Ascending aorta (tissue), 2 donors: ENCODE measurements around the gene FLNB. TPM values are rescaled to one million over a fixed set of nuclear protein-coding genes. Genes with fewer than 3 reads are reported as not detected.

Experiments
- DNase-seq, 2 donors: peaks; one replicate each; pipeline ENCODE4 v3.0.0-alpha.2; 2019; ENCODE audit warnings: low spot score in 2 of 2
- H3K27ac ChIP-seq, 2 donors: fragments of 200-600 bp; sonication (generic); one replicate each; pipeline ENCODE4 v1.5.1; 2016 to 2017; ENCODE audit warnings: mild to moderate bottlenecking in 1 of 2
- H3K27me3 ChIP-seq: fragments of 200-600 bp; sonication (generic); one replicate; pipeline ENCODE4 v1.5.1; 2017
- H3K36me3 ChIP-seq, 2 donors: fragments of 200-600 bp; sonication (generic); one replicate each; pipeline ENCODE4 v1.5.1; 2016
- H3K4me1 ChIP-seq, 2 donors: fragments of 200-600 bp; sonication (generic); one replicate each; pipeline ENCODE4 v1.5.1; 2016 to 2017; ENCODE audit warnings: mild to moderate bottlenecking in 1 of 2
- H3K4me3 ChIP-seq, 2 donors: fragments of 200-600 bp; sonication (generic); one replicate each; pipeline ENCODE4 v1.5.1; 2016 to 2017; ENCODE audit warnings: mild to moderate bottlenecking in 1 of 2
- H3K9me3 ChIP-seq, 2 donors: fragments of 200-600 bp; sonication (generic); one replicate each; pipeline ENCODE4 v1.5.1; 2016
- intact Hi-C: fragments of 100-400 bp; cut with DNase I; formaldehyde crosslinking; loops from one replicate; pipeline ENCODE4 v1.15.1; 2023
- total RNA-seq: library from RNA; depleted of rRNA; stranded (reverse); fragments of >200 nt; gene quantifications from one replicate; pipeline ENCODE4 v1.1.0, GENCODE V29; 2016
- TF ChIP-seq, protein P1 (sequence below), 3 experiments: fragments of 200-600 bp in 2 of 3; fragments of 450-650 bp in 1 of 3; sonication (generic) in 2 of 3; IDR thresholded peaks; one replicate each; pipeline ENCODE4 v1.5.1; 2016 to 2019; ENCODE audit warnings: antibody characterized with exemption in 3 of 3, mild to moderate bottlenecking in 1 of 3, moderate library complexity in 1 of 3

FLNB gene
- total RNA-seq, 1 donor from 2014 or later, result 144 TPM

DNA sequence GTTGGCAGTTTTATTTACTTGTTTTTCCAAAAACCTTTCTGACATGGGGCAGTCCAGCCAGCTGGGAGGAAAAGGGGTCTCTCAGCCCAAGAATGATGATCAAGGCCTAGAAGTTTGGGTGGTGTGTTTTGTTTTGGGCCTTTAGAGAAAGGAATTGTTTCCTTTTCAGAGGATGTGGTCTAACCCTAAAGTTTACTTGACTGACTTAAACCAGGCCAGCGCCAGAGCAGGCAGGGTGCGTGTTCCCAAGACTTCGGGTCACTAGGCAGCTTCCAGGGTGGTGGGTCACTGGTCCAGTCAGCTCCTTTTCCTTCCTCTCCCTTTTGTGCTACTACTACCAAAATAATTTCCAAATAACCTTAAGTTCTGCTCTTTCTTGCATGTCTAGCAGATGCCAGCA is 4.9 kb downstream of the FLNB start:
- Histone ChIP-seq H3K4me3 (peak overlapping the region in 1 of 2 donors; percentile 20), H3K4me1 (peaks cover 8 to 51% of the 10 kb centered on the region in 2 donors), H3K9me3 (no peaks in the 10 kb centered on the region), H3K27me3 (no peaks in the 10 kb centered on the region), H3K27ac (peak overlapping the region; percentile 80 to 87), H3K36me3 (no peaks in the 10 kb centered on the region)
- intact Hi-C loops, result loop anchor here (5.0 kb wide), 1 partner anchor 39 kb away; no protein-coding TSS in a partner anchor
- no peak for DNase-seq
- TF ChIP-seq, protein P1, sequence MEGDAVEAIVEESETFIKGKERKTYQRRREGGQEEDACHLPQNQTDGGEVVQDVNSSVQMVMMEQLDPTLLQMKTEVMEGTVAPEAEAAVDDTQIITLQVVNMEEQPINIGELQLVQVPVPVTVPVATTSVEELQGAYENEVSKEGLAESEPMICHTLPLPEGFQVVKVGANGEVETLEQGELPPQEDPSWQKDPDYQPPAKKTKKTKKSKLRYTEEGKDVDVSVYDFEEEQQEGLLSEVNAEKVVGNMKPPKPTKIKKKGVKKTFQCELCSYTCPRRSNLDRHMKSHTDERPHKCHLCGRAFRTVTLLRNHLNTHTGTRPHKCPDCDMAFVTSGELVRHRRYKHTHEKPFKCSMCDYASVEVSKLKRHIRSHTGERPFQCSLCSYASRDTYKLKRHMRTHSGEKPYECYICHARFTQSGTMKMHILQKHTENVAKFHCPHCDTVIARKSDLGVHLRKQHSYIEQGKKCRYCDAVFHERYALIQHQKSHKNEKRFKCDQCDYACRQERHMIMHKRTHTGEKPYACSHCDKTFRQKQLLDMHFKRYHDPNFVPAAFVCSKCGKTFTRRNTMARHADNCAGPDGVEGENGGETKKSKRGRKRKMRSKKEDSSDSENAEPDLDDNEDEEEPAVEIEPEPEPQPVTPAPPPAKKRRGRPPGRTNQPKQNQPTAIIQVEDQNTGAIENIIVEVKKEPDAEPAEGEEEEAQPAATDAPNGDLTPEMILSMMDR (IDR thresholded peaks at IDR 0.05), result no peak

DNA sequence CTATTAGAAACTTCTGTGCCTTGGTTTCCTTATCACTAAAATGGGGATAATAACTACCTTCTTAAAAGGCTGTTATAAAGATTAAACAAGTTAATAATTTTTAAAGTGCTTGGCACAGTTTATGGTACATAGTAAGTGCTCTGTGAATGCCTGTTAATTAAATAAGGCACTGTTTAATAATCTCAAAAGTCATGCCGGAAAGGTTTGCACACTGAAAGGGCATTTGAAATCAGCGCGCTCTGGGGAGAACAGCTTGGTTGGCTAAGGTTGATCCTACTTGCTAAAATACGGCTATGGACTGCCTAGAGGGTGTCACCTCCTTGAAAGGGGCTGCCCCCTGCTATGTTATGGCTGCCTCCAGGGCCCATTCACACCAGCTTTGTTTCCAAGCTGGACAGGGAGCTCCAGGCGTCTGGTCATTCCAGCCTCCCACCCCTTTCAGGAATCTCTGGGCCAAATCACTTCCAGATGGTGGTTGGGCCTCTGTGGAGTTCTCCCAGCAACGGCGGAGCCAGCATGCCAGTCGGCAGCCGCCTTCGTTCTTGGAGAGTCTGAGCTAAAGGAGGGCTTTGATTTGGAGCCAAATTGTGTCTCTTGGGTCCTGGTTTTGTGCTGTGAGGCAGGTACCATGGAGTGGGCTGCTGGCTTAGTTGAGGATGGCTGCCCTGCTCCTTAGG is 5.9 kb downstream of the FLNB start:
- H3K4me3 ChIP-seq, result peak overlapping the region; percentile 20 to 28
- intact Hi-C loops, result loop anchor here (5.0 kb wide), 1 partner anchor 38 kb away; no protein-coding TSS in a partner anchor
- DNase-seq, result peak in 1 of 2 donors; percentile 89
- H3K36me3 ChIP-seq, result no peaks in the 10 kb centered on the region
- H3K27ac ChIP-seq, result peak overlapping the region; percentile 80 to 87
- TF ChIP-seq, protein P1 (IDR thresholded peaks at IDR 0.05), result no peak
- H3K4me1 ChIP-seq, result peaks cover 8 to 57% of the 10 kb centered on the region in 2 donors
- H3K9me3 ChIP-seq, result no peaks in the 10 kb centered on the region
- H3K27me3 ChIP-seq, result no peaks in the 10 kb centered on the region

DNA sequence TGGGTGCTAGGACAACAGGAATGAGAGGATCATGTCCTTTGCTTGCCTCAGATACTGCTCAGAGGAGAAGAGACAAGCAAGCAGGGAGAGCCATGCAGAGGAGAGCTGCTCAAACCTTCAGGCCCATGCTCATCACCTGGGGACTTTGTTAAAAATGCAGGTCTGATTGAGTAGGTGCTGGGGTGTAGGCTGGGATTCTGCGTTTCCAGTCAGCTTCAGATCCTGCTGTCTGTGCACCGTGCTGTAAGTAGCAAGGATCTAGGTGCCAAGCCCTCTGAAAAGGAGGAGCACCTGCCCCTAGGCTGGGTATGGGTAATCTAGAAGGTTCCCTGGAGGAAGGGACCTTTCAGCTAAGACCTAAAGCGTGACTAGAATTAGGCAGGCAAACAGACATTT is 7.3 kb downstream of the FLNB start:
- intact Hi-C loops, result no loop called here
- Histone ChIP-seq H3K9me3 (no peaks in the 10 kb centered on the region), H3K4me3 (no peak overlapping the region), H3K4me1 (peaks cover 9 to 66% of the 10 kb centered on the region in 2 donors), H3K27me3 (no peaks in the 10 kb centered on the region), H3K27ac (peak overlapping the region; percentile 80 to 87), H3K36me3 (no peaks in the 10 kb centered on the region)
- TF ChIP-seq, protein P1 (IDR thresholded peaks at IDR 0.05), result no peak
- no peak for DNase-seq

DNA sequence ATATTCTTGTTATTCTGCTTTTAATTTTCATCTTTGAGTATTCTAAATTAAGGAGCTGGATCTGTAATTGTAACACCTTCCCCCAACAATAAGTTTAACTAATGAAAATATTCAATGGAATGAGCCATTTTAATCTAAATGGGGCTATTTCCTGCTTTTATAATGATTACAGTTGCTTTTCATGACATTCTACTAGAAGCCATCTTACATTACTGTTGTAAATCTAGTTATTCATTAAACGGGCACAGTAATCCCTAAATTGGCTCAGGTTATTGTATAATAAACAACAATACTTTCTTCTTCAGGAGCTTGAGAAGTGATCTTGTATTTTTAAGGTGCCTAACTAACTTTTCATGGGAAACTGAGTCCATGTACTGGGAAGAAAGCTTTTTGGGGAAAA is 8.5 kb downstream of the FLNB start:
- H3K27me3 ChIP-seq, result no peaks in the 10 kb centered on the region
- H3K9me3 ChIP-seq, result no peaks in the 10 kb centered on the region
- DNase-seq, result no peak
- H3K36me3 ChIP-seq, result no peaks in the 10 kb centered on the region
- TF ChIP-seq, protein P1 (IDR thresholded peaks at IDR 0.05), result no peak
- H3K27ac ChIP-seq, result no peak overlapping the region
- no peak overlapping the region for H3K4me3 ChIP-seq
- intact Hi-C loops, result no loop called here
- H3K4me1 ChIP-seq, result peaks cover 9 to 69% of the 10 kb centered on the region in 2 donors

DNA sequence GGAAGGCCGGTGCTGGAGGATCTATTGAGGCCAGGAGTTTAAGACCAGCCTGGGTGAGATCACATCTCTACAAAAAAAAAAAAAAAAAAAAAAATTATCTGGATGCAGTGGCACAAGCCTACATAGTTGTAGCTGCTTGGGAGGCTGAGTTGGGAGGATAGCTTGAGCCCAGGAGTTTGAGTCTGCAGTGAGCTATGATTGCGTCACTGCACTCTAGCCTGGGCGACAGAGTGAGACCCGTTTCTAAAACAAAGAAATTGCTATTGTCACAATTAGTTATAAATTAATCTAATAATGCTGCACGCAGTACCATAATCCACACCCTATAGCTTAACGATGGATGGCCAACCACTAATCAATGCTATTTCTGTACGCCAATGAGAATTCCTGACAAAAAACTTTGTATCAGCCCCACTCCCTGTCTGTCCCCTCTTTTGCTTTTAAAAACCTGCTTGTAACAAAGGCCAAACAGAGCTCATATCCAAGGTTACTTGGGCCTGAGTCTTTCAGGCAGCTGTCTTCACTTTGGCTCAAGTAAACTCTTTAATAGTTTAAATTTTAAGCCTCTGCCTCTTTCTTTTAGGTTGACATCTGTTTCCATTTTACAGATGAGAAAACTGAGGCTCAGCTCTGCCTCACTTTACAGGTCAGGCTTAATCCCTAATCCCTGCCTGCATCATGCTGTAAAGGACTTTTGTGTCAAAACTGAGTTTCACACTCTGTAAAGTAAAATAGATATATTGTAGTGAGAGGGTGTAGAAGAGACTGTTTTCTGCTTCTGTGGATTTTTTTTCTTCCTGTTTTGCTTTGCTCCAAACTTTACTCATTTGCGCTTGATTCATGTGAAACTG is 10.9 kb downstream of the FLNB start:
- H3K27me3 ChIP-seq, result no peaks in the 10 kb centered on the region
- no peak for DNase-seq
- intact Hi-C loops, result no loop called here
- no peaks in the 10 kb centered on the region for H3K9me3 ChIP-seq
- TF ChIP-seq, protein P1 (IDR thresholded peaks at IDR 0.05), result no peak
- H3K4me1 ChIP-seq, result peaks cover 4 to 58% of the 10 kb centered on the region in 2 donors
- H3K4me3 ChIP-seq, result no peak overlapping the region
- H3K27ac ChIP-seq, result peak overlapping the region; percentile 70 to 78
- H3K36me3 ChIP-seq, result no peaks in the 10 kb centered on the region
